GM10266 (cell line): Measurements from ENCODE around the gene STK32C.
"Not testable (repeated sequence)": the region's sequence is repeated elsewhere in the genome, so short reads cannot be mapped to it uniquely, and the experiment has no call there.

Source experiments
- DNase-seq: peaks from one replicate; pipeline ENCODE4 v3.0.0; 2012; ENCODE audit errors: extremely low spot score
- TF ChIP-seq, protein P1 (sequence below): IDR thresholded peaks from 2 replicates; pipeline ENCODE4 v1.5.1; 2012; ENCODE audit warnings: mild to moderate bottlenecking, low read depth; ENCODE audit not compliant: control insufficient read depth, insufficient read depth; ENCODE audit errors: missing control alignments

STK32C gene

GRCh38 chr10:132272231-132272971 is 35.3 kb downstream of the STK32C start:
- no peak for DNase-seq
- TF ChIP-seq, protein P1, sequence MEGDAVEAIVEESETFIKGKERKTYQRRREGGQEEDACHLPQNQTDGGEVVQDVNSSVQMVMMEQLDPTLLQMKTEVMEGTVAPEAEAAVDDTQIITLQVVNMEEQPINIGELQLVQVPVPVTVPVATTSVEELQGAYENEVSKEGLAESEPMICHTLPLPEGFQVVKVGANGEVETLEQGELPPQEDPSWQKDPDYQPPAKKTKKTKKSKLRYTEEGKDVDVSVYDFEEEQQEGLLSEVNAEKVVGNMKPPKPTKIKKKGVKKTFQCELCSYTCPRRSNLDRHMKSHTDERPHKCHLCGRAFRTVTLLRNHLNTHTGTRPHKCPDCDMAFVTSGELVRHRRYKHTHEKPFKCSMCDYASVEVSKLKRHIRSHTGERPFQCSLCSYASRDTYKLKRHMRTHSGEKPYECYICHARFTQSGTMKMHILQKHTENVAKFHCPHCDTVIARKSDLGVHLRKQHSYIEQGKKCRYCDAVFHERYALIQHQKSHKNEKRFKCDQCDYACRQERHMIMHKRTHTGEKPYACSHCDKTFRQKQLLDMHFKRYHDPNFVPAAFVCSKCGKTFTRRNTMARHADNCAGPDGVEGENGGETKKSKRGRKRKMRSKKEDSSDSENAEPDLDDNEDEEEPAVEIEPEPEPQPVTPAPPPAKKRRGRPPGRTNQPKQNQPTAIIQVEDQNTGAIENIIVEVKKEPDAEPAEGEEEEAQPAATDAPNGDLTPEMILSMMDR, result no peak

GRCh38 chr10:132271458-132272230 is 36.1 kb downstream of the STK32C start:
- no peak for DNase-seq
- TF ChIP-seq, protein P1, result no peak

DNA sequence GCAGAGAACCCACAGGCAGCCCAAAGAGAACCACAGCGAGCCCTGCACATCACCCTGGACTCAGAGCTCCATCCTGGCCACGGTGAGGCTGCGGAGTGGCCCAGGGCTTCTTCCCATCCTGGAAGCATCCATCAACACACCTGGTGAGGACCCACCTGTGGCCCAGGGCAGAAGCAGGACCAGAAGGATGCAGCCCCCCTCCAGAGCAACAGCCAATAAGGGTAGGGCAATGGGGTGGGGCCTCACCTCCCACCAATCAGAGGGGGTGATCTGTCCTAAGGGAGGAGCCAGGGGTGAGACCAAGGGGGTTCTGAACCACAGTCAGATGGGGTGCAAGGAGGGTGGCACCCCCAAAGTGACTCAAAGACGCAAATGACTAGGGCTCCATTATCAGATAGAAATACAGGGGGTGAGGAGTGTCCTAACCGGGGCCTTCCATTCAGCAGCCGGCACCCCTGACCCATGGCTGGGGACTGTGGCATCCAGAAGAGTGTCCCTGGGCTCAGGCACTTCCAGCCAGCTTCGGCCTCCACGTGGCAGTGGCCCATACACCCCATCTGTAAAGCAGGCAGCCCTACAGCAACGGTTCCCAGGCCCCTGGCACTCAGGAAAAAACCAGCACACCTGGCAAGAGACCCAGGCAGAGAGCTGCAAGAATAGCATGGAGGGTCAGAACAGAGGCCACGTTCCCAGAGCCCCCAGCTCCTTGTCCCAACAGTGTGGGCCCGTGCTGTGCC is 36.9 kb downstream of the STK32C start:
- no peak for DNase-seq
- TF ChIP-seq, protein P1, result no peak

- TF ChIP-seq, protein P1, result no peak
- no peak for DNase-seq
Measured at GRCh38 chr10:132270256-132270655, 37.5 kb downstream of the STK32C start.

DNA sequence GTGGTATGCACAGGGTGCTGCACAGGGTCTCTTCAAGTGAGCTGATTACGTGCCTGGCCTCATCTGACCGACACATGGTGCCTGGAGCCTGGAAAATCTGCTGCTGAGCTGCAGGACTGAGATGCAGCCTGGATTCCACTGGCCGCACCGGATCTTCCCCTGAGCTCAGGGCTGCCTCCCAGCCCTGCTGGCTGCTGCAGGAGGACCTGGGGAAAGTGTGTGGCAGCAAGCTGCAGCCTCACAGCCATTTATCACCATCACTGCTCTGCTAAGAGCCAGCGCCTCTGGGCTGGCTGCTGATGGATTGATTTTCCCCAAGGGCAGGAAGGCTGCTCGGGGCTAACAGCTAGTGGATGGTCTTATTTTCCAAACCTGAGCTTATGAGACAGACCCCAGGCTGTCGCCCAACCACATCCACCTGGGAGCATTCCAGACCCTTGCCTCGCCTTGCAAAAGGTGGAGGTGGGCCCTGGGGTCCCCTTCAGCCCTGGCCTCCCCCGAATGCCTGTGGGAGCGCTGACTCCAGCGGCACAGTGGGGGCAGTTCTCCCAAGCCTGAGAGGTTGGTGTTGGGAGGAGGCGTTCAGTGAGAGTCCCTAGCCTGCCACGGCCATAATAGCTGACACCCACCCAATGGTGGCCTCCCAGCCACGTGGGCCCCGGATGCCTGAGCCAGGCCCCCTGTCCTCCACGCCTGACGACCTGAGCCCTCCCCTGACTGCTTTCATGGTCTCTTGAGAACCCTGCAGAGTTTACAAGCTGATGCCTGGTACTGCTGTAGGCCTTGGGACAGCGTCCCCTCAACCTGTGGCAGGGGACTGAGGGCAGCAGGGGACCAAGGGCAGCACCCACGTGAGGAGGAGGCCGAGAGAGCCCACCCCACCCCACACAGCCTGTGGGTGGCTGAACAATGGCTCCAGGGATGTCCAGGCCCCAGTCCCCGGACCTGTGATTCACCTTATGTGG is 38.2 kb downstream of the STK32C start:
- TF ChIP-seq, protein P1, result no peak
- DNase-seq, result no peak

DNA sequence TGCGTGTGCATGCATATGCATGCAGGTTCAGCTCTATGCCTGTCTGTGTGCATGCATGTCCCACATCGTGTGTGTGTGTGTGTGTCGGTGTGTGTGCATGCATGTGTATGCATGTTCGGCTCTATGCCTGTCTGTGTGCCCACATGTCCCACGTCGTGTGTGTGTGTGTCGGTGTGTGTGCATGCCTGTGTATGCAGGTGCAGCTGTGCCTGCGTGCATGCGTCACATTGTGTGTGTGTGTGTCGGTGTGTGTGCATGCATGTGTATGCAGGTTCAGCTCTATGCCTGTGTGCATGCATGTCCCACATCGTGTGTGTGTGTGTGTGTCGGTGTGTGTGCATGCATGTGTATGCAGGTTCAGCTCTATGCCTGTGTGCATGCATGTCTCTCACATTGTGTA is 39.8 kb downstream of the STK32C start:
- not testable (repeated sequence) for DNase-seq
